GM12891 (cell line): ENCODE data around the gene CCDC59.
A peak's percentile ranks its signal among the peaks of the same experiment; 100 is the strongest.

ENCODE experiments used
- PAX5 ChIP-seq: IDR thresholded peaks from 2 replicates; pipeline ENCODE4 v1.6.1; 2011; ENCODE audit warnings: low read length, moderate library complexity, mild to moderate bottlenecking; ENCODE audit not compliant: insufficient read depth, severe bottlenecking
- POLR2A ChIP-seq: IDR thresholded peaks from 2 replicates; pipeline ENCODE4 v1.6.1; 2011; ENCODE audit warnings: low read depth, low read length, control low read depth
- POLR2AphosphoS5 ChIP-seq: IDR thresholded peaks from 2 replicates; pipeline ENCODE4 v1.6.1; 2011; ENCODE audit warnings: low read depth, low read length, control low read depth
- POU2F2 ChIP-seq: IDR thresholded peaks from 2 replicates; pipeline ENCODE4 v1.6.1; 2011; ENCODE audit warnings: low read depth, mild to moderate bottlenecking, control low read depth, low read length, moderate library complexity
- SPI1 ChIP-seq: IDR thresholded peaks from 2 replicates; pipeline ENCODE4 v1.6.1; 2011; ENCODE audit warnings: low read depth, low read length, control low read depth
- TAF1 ChIP-seq: IDR thresholded peaks from 2 replicates; pipeline ENCODE4 v1.6.1; 2011; ENCODE audit warnings: low read depth, low read length, control low read depth

GRCh38 chr12:82366197-82366596 lies 8.0 kb upstream of the CCDC59 start:
- no peak for TF ChIP-seq POLR2A
- no peak for TF ChIP-seq TAF1
- TF ChIP-seq POLR2AphosphoS5: no peak
- TF ChIP-seq SPI1: 0 out of 2 replicates have a peak, but pooled peaks have one; percentile 24
- TF ChIP-seq POU2F2: no peak
- TF ChIP-seq PAX5: no peak
